ENCODE measurements around the gene SHB.

The SHB gene

DNA sequence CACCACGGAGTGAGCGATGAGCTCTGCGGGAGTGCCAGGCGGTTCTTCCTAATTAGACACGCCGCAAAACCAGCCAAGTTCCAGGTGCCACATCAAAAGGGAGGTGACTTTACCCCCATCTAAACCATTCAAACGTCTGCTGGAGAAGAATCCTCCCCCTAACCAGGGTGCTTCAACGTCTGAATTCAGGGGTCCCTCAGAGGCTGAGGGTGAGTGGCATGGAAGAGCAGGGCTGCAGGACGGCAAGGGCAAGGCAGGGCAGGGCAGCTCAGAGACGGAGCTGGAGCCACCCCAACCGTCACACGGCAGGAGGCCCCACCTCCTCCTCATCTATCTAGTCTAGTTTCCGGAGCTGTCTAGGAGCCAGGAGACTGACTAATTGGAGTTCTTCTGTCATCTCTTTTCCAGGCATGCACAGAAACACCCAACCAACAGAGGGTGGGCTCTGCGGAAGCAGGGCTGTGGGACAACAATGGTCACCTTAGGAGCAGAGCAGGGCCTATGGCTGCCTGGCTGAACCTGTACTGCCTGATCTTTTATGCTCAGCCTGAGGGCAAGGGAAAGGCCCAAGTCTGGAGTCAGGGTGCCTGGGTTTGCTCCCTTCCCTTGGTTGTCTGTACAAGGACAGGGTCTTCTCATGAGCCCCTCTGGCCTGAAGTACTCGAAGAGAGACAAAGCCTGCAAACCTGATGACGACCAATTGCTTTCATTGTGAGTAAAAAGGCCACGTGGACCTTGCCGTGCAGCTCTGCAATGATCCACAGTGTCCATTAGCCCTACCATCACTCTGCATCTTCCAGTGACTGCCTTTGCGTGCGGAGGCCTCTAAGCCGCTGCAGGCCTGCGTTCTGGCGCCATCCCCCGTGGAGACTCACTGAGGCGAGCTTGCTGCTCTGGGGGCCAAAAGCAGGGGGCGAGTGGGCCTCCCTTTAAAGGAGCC is 84.1 kb downstream of the SHB start:
- DNase-seq: peak; percentile 24

DNA sequence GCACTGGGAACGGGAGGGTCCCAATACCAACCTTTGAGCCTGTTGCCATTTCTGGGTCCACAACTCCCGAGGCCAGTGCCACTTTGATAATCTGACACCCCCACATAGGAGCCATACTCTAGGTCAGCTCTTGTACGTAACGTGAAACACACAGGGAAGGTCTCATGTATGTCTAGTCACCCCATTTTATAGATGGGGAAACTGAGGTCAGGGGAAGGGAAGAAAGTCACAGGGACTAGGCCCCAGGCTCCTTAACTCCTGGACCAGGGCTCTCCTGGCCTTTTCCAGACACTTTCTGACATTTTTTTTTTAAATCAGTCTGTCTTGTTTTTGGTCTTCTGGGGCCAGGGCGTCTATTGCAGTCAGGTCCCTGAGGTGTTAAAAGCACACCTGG is 84.8 kb downstream of the SHB start:
- no peak for DNase-seq

DNA sequence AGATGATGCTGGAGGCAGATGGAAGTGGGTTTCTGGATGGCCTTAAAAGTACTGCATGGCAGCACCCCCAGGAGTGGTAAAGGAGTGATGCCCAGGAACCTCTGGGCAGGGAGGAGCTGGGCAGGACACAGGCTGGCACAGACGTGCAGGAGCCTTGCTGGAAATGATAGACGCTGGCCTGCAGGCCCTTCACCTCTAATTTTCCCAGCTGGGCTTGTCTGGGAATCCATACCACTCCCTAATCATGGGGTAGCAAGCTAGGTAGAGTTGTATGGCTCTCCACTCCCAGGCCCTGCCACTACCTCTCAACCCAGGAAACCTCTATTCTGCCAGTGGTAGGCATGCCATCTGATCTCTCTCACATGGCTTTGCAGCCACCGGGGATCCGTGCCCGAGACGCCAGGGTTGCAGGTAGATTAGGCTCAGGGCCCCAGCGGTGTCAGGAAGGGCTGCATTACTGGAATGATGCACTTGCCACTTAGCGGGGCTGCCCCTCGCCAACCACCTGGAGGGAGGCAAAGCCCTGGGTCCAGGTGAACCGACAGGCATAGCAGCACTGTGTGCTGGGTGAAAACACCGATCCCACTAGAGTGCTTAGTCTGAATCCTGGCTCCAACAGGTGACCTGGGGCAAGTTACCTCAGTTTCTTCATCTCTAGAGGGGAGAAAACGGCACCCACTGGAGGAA is 85.5 kb downstream of the SHB start:
- DNase-seq: no peak

DNA sequence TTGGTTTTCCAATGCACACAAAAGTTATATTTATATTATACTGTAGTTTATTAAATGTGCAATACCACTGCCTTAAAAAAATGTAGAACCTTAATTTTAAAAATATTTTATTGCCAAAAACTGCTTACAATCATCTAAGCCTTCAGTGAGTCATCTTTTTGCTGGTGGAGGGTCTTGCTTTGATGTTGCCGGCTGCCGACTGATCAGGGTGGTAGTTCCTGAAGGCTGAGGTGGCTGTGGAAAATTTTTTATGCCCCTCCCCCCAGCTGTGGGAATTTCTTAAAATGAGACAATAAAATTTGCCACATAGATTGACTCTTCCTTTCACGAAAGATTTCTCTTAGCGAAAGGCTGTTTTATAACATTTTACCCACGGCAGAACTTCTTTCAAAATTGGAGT is 89.2 kb downstream of the SHB start:
- DNase-seq: no peak

DNA sequence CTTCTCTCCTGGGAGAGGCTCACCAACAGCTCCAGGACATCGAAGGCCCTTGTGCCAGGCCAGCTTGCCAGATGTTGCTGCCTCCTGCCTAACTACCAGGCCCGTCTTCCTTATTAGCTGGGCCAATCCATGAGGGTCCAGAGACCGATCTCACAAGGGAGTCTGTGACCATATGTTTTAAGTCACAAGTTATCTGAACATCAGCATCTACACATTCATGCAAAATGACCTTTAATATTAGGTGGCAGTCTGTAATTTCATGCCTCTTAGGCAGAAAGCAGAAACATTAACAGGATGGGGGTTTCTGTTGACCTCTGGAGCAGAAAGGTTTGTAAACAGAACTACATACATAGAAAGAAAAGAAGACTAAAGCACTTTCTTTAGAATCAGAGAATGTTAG is 90.0 kb downstream of the SHB start:
- DNase-seq: no peak

DNA sequence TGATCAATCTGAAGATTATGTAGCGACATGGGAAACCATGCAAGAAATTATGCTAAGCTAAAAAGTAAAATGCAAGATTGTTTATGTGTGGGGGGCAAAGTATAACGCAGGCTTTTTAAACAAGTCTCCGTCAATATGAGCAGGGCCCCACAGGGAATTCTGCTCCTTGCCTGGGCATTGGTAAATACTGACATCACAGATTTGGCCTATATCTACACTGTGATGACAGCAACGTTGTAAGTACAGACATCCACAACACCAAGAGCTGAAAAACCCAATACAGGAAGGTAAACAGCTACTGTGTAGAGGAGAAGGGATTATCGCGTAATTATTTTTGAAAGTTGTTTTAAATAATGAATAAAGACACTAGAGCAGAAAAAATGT is 90.6 kb downstream of the SHB start:
- no peak for DNase-seq

DNA sequence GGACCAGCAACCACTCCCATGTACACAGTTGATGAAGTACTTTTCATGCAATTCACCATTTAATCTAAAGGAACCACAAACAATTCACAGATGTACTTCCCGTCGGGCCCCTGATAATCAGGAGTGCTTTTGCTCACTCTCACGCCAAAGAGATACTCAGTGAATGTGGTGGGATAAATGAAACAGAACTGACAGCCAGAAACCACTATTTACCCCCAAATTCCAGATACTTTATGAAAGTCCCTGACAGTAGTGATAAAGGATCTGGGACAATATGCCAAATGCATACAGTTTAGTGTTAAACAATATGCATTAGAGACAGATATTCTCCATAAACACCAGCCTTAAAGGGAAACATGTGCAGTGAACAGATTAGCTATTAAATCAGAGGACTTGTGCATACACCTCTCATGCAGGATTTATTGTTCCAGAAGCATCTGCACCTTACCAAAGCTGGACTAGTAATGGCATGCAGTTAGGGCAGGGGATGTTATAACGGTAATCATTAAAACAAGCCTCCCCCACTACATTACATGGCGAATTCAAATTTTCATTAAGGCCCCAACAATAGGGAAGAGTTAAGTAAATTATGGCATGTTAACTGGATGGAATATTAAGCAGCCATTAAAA is 91.1 kb downstream of the SHB start:
- no peak for DNase-seq

DNA sequence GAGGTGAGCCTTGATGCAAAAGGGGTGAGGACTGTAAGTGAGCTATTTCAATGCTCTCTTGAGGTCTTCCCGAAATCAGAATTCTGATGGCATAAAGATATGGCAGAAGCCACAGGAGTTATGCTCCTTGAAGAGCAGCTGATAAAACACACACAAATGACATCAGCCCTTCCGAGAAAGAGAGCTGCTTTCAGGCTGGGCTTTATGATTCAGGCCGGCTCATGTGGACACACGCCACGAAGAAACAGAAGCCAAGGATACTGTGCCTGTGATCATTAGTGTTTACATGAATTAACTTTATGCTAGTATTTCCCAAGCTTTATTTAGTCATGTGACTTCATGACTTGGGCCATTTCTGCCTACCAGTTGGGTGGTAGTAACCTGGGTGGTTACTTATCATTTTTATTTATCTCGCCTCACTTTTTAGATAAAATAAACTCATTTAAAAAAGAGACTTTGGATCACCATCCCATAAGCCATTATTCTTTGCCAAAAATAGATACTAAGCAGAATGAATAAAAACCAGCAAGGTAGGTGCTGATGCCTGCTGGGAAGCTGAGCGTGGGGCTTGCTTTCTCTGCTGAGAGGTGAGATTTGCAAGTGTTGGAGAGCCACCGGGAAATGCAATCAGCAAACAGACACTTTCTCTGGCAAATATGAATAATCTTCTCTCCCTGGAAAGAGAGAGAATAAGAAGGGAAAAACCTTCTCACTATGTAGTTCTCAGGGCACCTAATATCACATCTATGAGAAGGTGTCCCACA is 92.1 kb downstream of the SHB start:
- no peak for DNase-seq

DNA sequence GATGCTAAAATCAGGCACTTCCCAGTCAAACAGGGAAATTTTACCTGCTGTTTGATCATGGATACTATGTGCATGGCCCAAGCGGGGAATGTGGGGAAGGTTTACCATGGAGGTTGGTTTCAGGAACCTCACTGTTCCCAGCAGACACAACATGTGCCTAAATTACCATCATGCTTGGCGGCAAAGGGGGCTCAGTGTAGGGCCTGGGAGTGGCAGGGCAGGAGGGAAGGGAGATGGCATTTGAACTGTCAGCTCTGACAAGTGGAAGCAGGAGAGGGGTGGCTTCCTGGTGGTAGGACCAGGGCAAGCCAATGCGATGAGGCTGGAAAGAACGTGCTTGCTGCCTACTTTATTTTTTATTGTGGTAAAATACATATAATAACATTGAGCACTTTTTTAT is 93.4 kb downstream of the SHB start:
- DNase-seq: no peak

DNA sequence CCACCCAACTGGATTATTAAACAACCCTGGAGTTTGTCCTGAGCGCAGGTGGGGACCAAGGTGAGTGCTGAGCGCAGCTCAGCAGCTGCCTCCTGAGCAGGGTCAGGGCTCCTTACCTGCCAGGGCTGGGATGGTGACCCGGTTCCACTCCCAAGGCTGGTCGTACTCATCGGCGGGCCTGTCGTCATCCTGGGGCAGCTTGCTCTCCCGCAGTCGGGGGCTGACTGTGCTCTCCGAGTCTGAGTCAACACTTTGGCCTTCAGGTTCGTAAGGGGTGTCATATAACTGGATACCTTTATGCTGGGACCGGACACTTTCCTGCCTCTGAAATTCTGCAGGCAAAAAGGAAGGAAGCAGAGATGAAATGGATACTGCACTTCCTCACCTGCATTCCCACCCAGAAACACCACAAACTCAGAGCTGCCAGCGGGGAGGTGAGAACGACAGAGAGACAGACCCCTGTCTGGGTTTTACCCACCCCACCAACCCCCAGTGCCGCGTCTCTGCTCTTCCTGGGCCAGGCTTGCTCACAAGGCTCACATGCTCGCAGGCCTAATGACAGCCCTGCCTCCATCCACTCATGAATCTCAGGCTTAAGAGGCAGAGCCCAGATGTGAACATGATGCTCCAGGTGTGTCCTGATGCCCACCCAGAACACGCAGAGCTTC is 94.4 kb downstream of the SHB start:
- DNase-seq: no peak

DNA sequence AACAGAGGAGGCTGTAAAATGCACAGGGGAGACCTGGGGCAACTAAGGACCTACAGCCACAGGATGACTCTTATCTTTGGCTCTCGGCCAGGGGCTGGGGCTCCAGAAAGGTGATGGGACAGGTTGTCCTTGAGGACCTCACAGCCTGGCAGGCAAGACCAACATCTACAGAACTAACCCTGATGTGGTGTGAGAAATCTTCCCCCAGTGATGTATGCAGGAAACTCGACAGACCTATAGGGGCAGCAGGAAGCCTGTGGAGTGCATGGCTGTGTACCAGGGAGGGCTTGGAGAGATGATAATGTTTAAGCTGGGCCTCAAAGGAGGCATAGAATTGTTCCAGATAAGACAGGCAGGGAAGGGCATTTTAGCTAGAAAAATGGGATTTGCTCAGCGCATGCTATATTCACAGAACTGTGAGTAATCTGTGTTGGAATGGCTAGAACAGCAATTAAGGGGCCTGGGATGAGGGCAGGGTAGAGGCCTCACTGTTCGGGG is 96.6 kb downstream of the SHB start:
- no peak for DNase-seq

DNA sequence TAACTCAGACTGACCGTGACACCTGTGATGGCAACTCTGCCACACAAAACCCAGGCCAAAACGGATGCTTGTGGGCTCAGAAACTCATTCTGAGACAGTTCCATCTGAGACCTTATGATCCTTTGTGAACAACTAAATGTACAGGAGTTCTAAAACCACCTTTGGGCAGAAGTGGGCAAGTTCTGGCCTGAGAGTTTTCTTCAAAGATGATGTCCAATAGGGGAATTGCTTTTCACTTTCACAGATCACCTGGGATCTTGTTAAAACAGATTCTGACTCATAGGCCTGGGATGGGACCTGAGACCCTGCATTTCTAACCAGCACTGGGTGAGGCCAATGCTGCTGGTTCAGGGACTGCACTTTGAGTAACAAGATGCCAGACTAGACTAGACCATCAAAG is 97.3 kb downstream of the SHB start:
- DNase-seq: no peak

DNA sequence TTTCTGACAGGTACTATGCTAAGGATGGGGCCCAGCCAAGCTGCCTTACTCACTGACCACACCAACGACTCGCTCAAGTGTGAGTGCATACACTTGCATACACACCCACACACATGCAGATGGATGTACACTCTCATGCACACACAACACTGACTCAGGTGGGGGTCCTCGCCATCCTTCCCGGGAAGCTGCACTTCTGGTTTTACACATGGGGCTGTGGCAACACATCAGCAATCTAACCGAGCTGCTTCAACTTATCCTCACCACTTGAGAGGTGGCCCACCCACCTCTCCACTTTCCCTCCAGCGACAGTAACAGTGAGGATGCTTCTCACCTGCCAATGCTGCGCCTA is 97.9 kb downstream of the SHB start:
- DNase-seq: no peak

DNA sequence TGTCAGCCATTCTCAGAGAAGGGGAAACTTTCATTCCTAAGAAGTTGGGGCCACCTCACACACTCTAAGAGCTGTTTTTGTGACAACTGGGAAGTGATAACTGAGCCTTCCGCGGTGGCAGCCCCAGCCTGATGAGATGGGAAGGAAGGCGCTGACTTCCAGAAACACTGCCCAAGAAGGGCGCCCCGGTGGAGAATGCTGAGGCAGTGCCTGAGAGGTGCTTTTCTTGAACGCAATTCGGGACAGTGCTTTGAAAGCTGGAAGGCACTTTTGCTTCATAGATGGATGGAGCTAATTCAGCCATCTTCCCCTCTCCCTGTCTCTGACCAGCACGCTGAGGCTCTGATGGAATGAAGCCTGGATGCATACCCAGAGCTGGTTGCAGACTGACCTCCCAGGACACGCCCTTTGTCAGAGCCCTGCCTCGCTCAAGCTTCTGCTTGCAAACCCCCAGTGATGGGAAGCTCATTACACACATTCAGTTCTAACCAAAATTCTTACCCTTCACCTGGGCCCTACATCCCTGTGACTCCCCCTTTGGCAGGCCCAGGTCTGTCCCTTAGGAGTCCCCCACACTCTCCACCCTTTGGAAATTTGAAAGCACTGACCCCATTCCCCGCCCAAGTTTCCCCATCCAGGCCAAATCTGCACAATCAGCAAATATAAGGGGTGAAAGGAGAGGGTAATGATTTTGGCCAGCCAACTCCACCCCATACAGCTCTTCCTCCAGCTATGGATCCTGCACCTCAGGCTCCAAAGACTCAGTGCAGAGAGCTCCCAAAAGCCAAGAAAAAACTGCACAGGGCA is 98.5 kb downstream of the SHB start:
- DNase-seq: no peak

DNA sequence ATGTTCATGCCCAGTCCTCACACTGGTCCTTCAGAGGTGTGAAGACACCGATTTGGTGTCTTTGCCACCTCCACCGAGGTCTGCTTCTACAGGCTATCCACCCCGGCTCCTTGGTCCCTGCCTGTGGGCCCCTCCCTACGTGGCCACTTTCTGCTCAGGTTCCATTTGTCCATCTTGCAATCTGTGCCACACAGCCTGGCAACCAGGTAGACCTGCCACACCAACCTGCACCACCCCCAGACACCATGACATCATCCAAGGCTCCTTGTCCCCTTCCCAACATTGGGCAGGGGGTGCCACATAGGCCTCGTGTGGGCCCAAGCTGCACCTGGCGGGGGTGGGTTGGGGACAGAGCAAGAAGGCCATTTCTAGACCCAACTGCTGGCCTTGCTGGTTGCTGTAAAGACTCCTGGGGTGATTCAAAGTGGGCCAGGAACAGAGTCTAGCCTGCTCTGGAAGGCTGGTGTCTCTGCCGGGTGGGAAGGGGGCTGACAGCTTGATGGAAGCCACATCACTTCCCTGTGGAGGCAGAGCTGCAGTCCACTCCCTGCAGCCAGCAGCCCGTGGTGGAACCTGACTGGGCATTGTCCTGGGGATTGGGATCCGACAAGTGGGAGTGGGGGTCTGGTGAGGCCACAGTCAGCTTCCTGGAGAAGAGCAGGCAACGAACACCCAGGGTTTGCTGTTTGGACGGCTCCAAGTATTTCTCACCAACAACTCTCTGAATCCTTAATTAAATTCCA is 99.3 kb downstream of the SHB start:
- DNase-seq: no peak

DNA sequence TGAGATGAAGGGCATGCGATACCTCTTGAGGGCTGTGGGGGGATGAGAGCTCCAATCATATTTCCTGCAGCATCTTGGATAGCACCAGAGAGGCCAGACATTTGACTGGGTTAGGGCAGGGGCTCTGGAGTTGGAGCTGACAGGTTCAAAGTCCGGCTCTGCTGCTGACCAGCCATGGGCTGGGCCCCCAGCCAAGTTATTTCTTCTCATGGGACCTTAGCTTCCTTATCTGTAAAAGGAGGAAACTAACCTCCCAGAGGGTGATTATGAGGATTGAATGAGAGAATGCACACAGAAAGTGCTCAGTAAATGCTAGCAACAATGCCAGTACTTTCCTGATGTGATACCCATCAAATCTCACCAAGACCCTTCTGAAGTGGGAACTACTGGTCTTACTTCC is 99.9 kb downstream of the SHB start:
- no peak for DNase-seq

DNA sequence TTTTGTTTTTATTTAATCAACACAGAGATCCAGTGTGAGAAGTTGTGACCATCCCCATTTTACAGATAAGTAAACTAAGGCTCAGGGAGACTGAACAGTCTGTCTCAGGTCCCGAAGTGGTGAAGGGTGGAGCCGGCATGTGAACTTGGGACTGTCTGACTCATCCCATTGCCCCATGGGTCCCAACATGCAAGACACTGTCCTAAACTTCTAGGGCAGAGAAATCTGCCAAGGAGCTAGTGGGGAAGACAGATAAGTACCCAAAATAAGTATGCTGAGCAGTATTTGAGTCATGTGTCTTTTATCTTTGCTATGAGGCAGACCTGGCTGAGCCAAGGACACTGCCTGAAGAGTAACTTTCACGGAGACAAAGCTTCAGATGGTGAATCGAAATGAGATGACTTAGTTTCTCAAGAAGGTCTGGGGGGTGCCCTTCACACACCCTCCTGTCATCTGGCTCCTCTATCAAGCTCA is 100.8 kb downstream of the SHB start:
- no peak for DNase-seq

DNA sequence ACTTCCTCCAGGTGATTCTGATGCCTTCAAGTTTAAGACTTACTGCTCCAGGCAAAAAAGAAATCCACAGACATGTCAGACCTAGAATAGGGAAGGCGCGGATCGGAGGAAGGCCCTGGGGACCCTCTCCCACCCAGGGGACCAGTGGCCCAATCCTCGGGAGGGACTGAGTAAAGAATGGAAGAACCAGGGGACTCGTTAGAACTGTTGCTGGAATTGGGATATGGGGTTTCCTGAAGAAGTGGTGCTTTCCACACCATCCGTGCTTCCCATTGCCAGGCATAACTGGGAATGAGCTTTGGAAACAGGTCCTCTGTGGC is 101.3 kb downstream of the SHB start:
- DNase-seq: no peak

DNA sequence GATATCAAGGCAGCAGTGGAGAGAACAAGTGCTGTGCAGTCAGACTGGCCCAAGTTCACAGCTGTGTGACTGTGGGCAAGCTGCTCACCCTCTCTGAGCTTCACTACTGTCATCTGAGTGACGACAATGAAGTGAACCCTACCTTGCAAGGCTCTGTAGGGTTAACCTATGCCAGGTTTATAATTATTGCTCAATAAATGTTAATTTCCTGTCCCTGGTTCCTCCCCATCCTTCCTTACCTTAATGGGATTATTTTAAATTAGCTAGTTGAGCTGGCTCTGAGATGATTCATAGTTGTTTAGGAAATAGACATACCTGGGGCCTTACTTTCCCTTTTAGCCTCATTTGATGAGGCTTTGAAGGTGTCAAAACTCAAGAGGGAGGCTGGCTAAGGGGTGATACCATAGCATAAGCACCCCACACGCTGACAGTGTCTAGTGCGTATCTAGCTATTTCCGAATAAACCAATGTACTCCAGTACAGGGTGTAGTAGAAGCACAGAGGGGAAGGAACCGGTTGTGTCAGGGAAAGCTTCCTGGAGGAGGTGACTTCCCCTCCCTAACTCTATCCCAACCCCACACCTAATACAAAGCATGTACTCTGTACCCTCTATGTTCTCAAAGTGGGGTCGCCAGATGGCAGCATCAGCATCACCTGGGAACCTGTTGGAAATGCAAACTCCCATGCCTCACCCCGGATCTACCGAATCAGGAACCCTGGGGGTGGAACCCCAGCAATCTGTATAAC is 101.8 kb downstream of the SHB start:
- DNase-seq: no peak

DNA sequence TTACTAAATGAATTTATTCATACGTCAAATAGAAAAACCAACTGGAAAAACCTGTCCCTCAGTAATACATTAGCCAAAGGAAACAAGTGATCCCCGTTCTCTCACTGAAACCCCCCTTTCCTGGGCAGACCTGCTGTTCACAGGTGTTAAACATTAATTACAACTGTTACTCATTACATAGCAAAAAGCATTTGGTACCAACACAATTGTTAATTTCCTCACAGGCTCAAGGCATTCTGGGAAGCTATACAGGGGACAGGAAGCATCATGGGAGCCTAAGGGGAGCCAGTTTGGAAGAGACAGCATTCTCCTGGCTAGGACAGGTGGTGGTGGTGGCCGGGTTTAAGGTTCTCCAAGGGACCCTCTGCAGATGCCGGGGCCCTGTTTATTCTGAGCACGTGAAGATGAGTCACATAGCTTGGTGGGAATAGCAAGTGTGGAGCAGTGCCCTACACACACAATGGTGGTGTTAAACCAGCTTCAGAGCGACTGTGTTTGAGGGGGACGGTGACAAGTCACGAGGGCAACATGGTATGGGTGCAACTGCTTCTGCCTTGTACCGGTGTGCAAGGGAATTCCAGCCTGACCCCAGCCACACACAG is 102.5 kb downstream of the SHB start:
- no peak for DNase-seq

Measured in activated CD4-positive, alpha-beta T cell treated with anti-CD3 and anti-CD28 coated beads, Interleukin-2, Interleukin-6, amounts not matched to agents 100 ng/mL and 50 ng/mL, durations not matched to agents 16 hours and 8 hours (primary cell).